Transverse colon (tissue), 3 donors: ENCODE results near the gene PDCD6IP.

ENCODE experiments used
- POLR2A ChIP-seq: fragments of 450-650 bp; IDR thresholded peaks from one replicate; pipeline ENCODE4 v1.6.1; 2016; ENCODE audit warnings: antibody characterized with exemption, mild to moderate bottlenecking, moderate library complexity
- TF ChIP-seq, protein P1 (sequence below), 5 experiments: fragments of 200-600 bp in 3 of 5; fragments of 450-650 bp in 2 of 5; sonication (generic) in 3 of 5; IDR thresholded peaks; 1 replicate in 2 of 5; 2 replicates in 3 of 5; pipeline ENCODE4 v1.5.1; 2016 to 2017; ENCODE audit warnings: antibody characterized with exemption in 5 of 5, inconsistent platforms in 3 of 5, mild to moderate bottlenecking in 2 of 5, moderate library complexity in 1 of 5

DNA sequence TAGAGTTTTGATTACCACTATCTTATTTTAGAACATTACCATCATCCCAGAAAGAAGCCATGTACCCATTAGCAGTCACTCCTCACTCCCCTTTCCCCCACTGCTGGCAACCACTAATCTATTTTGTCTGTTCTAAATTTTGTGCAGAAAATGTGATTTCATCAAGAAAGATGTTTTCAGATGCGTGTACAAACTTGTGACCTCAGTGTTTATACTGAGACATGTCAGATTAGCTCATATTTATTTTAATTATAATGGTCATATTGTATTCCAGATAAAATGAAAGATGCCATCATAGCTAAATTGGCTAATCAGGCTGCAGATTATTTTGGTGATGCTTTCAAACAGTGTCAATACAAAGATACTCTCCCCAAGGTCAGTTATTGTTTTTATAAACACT, 27.8 kb downstream of the PDCD6IP start:
- TF ChIP-seq POLR2A = no peak
- TF ChIP-seq, protein P1, sequence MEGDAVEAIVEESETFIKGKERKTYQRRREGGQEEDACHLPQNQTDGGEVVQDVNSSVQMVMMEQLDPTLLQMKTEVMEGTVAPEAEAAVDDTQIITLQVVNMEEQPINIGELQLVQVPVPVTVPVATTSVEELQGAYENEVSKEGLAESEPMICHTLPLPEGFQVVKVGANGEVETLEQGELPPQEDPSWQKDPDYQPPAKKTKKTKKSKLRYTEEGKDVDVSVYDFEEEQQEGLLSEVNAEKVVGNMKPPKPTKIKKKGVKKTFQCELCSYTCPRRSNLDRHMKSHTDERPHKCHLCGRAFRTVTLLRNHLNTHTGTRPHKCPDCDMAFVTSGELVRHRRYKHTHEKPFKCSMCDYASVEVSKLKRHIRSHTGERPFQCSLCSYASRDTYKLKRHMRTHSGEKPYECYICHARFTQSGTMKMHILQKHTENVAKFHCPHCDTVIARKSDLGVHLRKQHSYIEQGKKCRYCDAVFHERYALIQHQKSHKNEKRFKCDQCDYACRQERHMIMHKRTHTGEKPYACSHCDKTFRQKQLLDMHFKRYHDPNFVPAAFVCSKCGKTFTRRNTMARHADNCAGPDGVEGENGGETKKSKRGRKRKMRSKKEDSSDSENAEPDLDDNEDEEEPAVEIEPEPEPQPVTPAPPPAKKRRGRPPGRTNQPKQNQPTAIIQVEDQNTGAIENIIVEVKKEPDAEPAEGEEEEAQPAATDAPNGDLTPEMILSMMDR (IDR thresholded peaks at IDR 0.05) = no peak
